GM13977 (cell line): Measurements from ENCODE around the gene MEG3.

ENCODE experiments used
- DNase-seq: peaks from one replicate; pipeline ENCODE4 v3.0.0; 2012; ENCODE audit warnings: low spot score
- CTCF ChIP-seq: IDR thresholded peaks from 2 replicates; pipeline ENCODE4 v1.5.1; 2012; ENCODE audit warnings: mild to moderate bottlenecking, control low read depth; ENCODE audit not compliant: insufficient read depth; ENCODE audit errors: extremely low read depth, missing control alignments
- in situ Hi-C: fragments of 300-500 bp; cut with MboI; formaldehyde crosslinking; loops from one replicate; pipeline ENCODE4 v1.12.0; 2022; ENCODE audit warnings: low sequenced_read_pairs, low pct_unique_long_range_greater_than_20kb, mixed read lengths, inconsistent platforms; ENCODE audit not compliant: unreplicated experiment

Gene MEG3

GRCh38 chr14:100854435-100854834 is 28.5 kb downstream of the MEG3 start:
- no peak for DNase-seq
- TF ChIP-seq CTCF = no peak
- in situ Hi-C loops = loop anchor here (25.0 kb wide), 1 partner anchor 783 kb away; no protein-coding TSS in a partner anchor

- TF ChIP-seq CTCF = no peak
- in situ Hi-C loops = loop anchor here (25.0 kb wide), 1 partner anchor 782 kb away; no protein-coding TSS in a partner anchor
- no peak for DNase-seq
Measured at GRCh38 chr14:100855256-100855930, 29.5 kb downstream of the MEG3 start.

- TF ChIP-seq CTCF = no peak
- in situ Hi-C loops = loop anchor here (25.0 kb wide), 1 partner anchor 781 kb away; no protein-coding TSS in a partner anchor
- DNase-seq = no peak
Measured at GRCh38 chr14:100856056-100856950, 30.4 kb downstream of the MEG3 start.

GRCh38 chr14:100857233-100857922 is 31.5 kb downstream of the MEG3 start:
- no peak for DNase-seq
- in situ Hi-C loops = loop anchor here (25.0 kb wide), 1 partner anchor 780 kb away; no protein-coding TSS in a partner anchor
- no peak for TF ChIP-seq CTCF

- in situ Hi-C loops = loop anchor here (25.0 kb wide), 1 partner anchor 779 kb away; no protein-coding TSS in a partner anchor
- no peak for DNase-seq
- no peak for TF ChIP-seq CTCF
Measured at GRCh38 chr14:100857923-100858837, 32.3 kb downstream of the MEG3 start.
